ENCODE measurements around the gene LIN28B.
"Not testable (repeated sequence)": the region's sequence is repeated elsewhere in the genome, so short reads cannot be mapped to it uniquely, and the experiment has no call there.

The LIN28B gene

GRCh38 chr6:105001906-105002305, 45.0 kb downstream of the LIN28B start:
- H3K18ac ChIP-seq (ENCODE audit: low read length): no peak overlapping the region
- H2BK5ac ChIP-seq (ENCODE audit: low read depth, low read length, poor library complexity): no peak overlapping the region
- H3K36me3 ChIP-seq (ENCODE audit: control insufficient read depth in 1 of 2, insufficient read depth in 2 of 2, low read length in 2 of 2): no peaks in the 10 kb centered on the region
- H2AK5ac ChIP-seq (ENCODE audit: low read length): no peak overlapping the region
- H3K4me3 ChIP-seq (ENCODE audit: low read depth, low read length): no peak overlapping the region
- no peaks in the 10 kb centered on the region for H3K79me1 ChIP-seq (ENCODE audit: low read length)
- no peak overlapping the region for H4K8ac ChIP-seq (ENCODE audit: low read depth, low read length)
- H3K14ac ChIP-seq (ENCODE audit: low read length): no peak overlapping the region
- H3K27me3 ChIP-seq (ENCODE audit: insufficient read depth, low read length): no peaks in the 10 kb centered on the region
- H4K12ac ChIP-seq (ENCODE audit: low read depth, low read length): no peak overlapping the region
- no peak overlapping the region for H3K9ac ChIP-seq (ENCODE audit: low read length)
- H3K4me1 ChIP-seq (ENCODE audit: control insufficient read depth in 1 of 2, insufficient read depth in 2 of 2, low read length in 2 of 2): no peaks in the 10 kb centered on the region
- no peak overlapping the region for H3K4ac ChIP-seq (ENCODE audit: low read depth, low read length)
- H2BK120ac ChIP-seq (ENCODE audit: insufficient read depth, low read length, poor library complexity): no peak overlapping the region
- H3K23ac ChIP-seq (ENCODE audit: low read length): no peak overlapping the region
- no CpG with 5 or more reads among the region's 1 CpG for WGBS (ENCODE audit: extremely low coverage, insufficient coverage, insufficient read length)
- H4K91ac ChIP-seq (ENCODE audit: low read depth, low read length): no peak overlapping the region
- no peaks in the 10 kb centered on the region for H3K79me2 ChIP-seq (ENCODE audit: control insufficient read depth, insufficient read depth, low read length, poor library complexity)
- peak; percentile 87 to 92 for DNase-seq
- H2AFZ ChIP-seq (ENCODE audit: insufficient read depth, low read length, poor library complexity): no peak overlapping the region
- no peak overlapping the region for H2BK12ac ChIP-seq (ENCODE audit: low read length)
- no peak overlapping the region for H3K4me2 ChIP-seq (ENCODE audit: low read length)
- no peak overlapping the region for H3K27ac ChIP-seq (ENCODE audit: low read depth, low read length)
- H3K9me3 ChIP-seq (ENCODE audit: insufficient read depth, low read depth, low read length): no peaks in the 10 kb centered on the region

GRCh38 chr6:105005451-105005850, 48.5 kb downstream of the LIN28B start:
- no peaks in the 10 kb centered on the region for H3K79me2 ChIP-seq (ENCODE audit: control insufficient read depth, insufficient read depth, low read length, poor library complexity)
- H3K9me3 ChIP-seq (ENCODE audit: insufficient read depth, low read depth, low read length): no peaks in the 10 kb centered on the region
- H3K79me1 ChIP-seq (ENCODE audit: low read length): no peaks in the 10 kb centered on the region
- H3K23ac ChIP-seq (ENCODE audit: low read length): no peak overlapping the region
- no peak for DNase-seq
- no peak overlapping the region for H4K91ac ChIP-seq (ENCODE audit: low read depth, low read length)
- H3K9ac ChIP-seq (ENCODE audit: low read length): no peak overlapping the region
- H4K12ac ChIP-seq (ENCODE audit: low read depth, low read length): no peak overlapping the region
- no peak overlapping the region for H3K4me2 ChIP-seq (ENCODE audit: low read length)
- no peak overlapping the region for H2AFZ ChIP-seq (ENCODE audit: insufficient read depth, low read length, poor library complexity)
- H3K18ac ChIP-seq (ENCODE audit: low read length): no peak overlapping the region
- no peak overlapping the region for H3K4ac ChIP-seq (ENCODE audit: low read depth, low read length)
- H4K8ac ChIP-seq (ENCODE audit: low read depth, low read length): no peak overlapping the region
- H3K4me3 ChIP-seq (ENCODE audit: low read depth, low read length): no peak overlapping the region
- H2BK5ac ChIP-seq (ENCODE audit: low read depth, low read length, poor library complexity): no peak overlapping the region
- no peaks in the 10 kb centered on the region for H3K36me3 ChIP-seq (ENCODE audit: control insufficient read depth in 1 of 2, insufficient read depth in 2 of 2, low read length in 2 of 2)
- no peak overlapping the region for H2AK5ac ChIP-seq (ENCODE audit: low read length)
- H3K4me1 ChIP-seq (ENCODE audit: control insufficient read depth in 1 of 2, insufficient read depth in 2 of 2, low read length in 2 of 2): no peaks in the 10 kb centered on the region
- no peak overlapping the region for H3K27ac ChIP-seq (ENCODE audit: low read depth, low read length)
- no peaks in the 10 kb centered on the region for H3K27me3 ChIP-seq (ENCODE audit: insufficient read depth, low read length)
- H2BK120ac ChIP-seq (ENCODE audit: insufficient read depth, low read length, poor library complexity): no peak overlapping the region
- WGBS (ENCODE audit: extremely low coverage, insufficient coverage, insufficient read length): no CpG with 5 or more reads among the region's 1 CpG
- H3K14ac ChIP-seq (ENCODE audit: low read length): no peak overlapping the region
- H2BK12ac ChIP-seq (ENCODE audit: low read length): no peak overlapping the region

- not testable (repeated sequence) for H3K14ac ChIP-seq (ENCODE audit: low read length)
Observed at GRCh38 chr6:105013459-105013858, 56.6 kb downstream of the LIN28B start.

GRCh38 chr6:105014448-105014847, 57.5 kb downstream of the LIN28B start:
- Histone ChIP-seq H4K91ac (ENCODE audit: low read depth, low read length) (no peak overlapping the region), H3K4me2 (ENCODE audit: low read length) (no peak overlapping the region)
- WGBS (ENCODE audit: extremely low coverage, insufficient coverage, insufficient read length): no CpG with 5 or more reads among the region's 3 CpGs

More at GRCh38 chr6:105013459-105013858, 56.6 kb downstream of the LIN28B start:
- H3K27ac ChIP-seq (ENCODE audit: low read depth, low read length); H3K79me2 ChIP-seq (ENCODE audit: control insufficient read depth, insufficient read depth, low read length, poor library complexity); H3K4me2 ChIP-seq (ENCODE audit: low read length); H3K9me3 ChIP-seq (ENCODE audit: insufficient read depth, low read depth, low read length); H3K4me3 ChIP-seq (ENCODE audit: low read depth, low read length); H2BK120ac ChIP-seq (ENCODE audit: insufficient read depth, low read length, poor library complexity); H3K23ac ChIP-seq (ENCODE audit: low read length); H4K91ac ChIP-seq (ENCODE audit: low read depth, low read length); H3K36me3 ChIP-seq (ENCODE audit: control insufficient read depth in 1 of 2, insufficient read depth in 2 of 2, low read length in 2 of 2); H3K18ac ChIP-seq (ENCODE audit: low read length); H3K79me1 ChIP-seq (ENCODE audit: low read length); H4K8ac ChIP-seq (ENCODE audit: low read depth, low read length); H2BK12ac ChIP-seq (ENCODE audit: low read length); H3K9ac ChIP-seq (ENCODE audit: low read length); H3K27me3 ChIP-seq (ENCODE audit: insufficient read depth, low read length); H3K4me1 ChIP-seq (ENCODE audit: control insufficient read depth in 1 of 2, insufficient read depth in 2 of 2, low read length in 2 of 2); H3K4ac ChIP-seq (ENCODE audit: low read depth, low read length); DNase-seq; H2AFZ ChIP-seq (ENCODE audit: insufficient read depth, low read length, poor library complexity); H2AK5ac ChIP-seq (ENCODE audit: low read length); H4K12ac ChIP-seq (ENCODE audit: low read depth, low read length); H2BK5ac ChIP-seq (ENCODE audit: low read depth, low read length, poor library complexity): not testable (repeated sequence)
- no CpG with 5 or more reads among the region's 4 CpGs for WGBS (ENCODE audit: extremely low coverage, insufficient coverage, insufficient read length)

More at GRCh38 chr6:105014448-105014847, 57.5 kb downstream of the LIN28B start:
- Histone ChIP-seq H4K12ac (ENCODE audit: low read depth, low read length) (no peak overlapping the region), H3K23ac (ENCODE audit: low read length) (no peak overlapping the region), H3K14ac (ENCODE audit: low read length) (no peak overlapping the region), H2BK5ac (ENCODE audit: low read depth, low read length, poor library complexity) (no peak overlapping the region), H3K4ac (ENCODE audit: low read depth, low read length) (no peak overlapping the region), H2BK12ac (ENCODE audit: low read length) (no peak overlapping the region), H3K9me3 (ENCODE audit: insufficient read depth, low read depth, low read length) (no peaks in the 10 kb centered on the region), H3K27me3 (ENCODE audit: insufficient read depth, low read length) (no peaks in the 10 kb centered on the region), H3K18ac (ENCODE audit: low read length) (no peak overlapping the region), H3K9ac (ENCODE audit: low read length) (no peak overlapping the region), H3K4me3 (ENCODE audit: low read depth, low read length) (no peak overlapping the region), H3K36me3 (ENCODE audit: control insufficient read depth in 1 of 2, insufficient read depth in 2 of 2, low read length in 2 of 2) (no peaks in the 10 kb centered on the region), H3K79me1 (ENCODE audit: low read length) (no peaks in the 10 kb centered on the region), H4K8ac (ENCODE audit: low read depth, low read length) (peak overlapping the region; percentile 19), H3K4me1 (ENCODE audit: control insufficient read depth in 1 of 2, insufficient read depth in 2 of 2, low read length in 2 of 2) (peaks cover 4 to 8% of the 10 kb centered on the region in 2 experiments), H3K79me2 (ENCODE audit: control insufficient read depth, insufficient read depth, low read length, poor library complexity) (peaks cover 2% of the 10 kb centered on the region), H2AK5ac (ENCODE audit: low read length) (no peak overlapping the region), H3K27ac (ENCODE audit: low read depth, low read length) (no peak overlapping the region), H2BK120ac (ENCODE audit: insufficient read depth, low read length, poor library complexity) (no peak overlapping the region), H2AFZ (ENCODE audit: insufficient read depth, low read length, poor library complexity) (no peak overlapping the region)
- DNase-seq: no peak
